Neural progenitor cell (in vitro differentiated cells): Measurements from ENCODE around the gene CCSER1. TPM values are rescaled to one million over a fixed set of nuclear protein-coding genes. Genes with fewer than 3 reads are reported as not detected.

Experiments
- DNase-seq: peaks from one replicate; pipeline ENCODE4 v3.0.0-alpha.2; 2016; ENCODE audit warnings: low spot score
- H2AFZ ChIP-seq: fragments of 200-600 bp; sonication (generic); replicated peaks from 2 replicates; pipeline ENCODE4 v1.6.1; 2016; ENCODE audit warnings: antibody characterized with exemption
- H3F3A ChIP-seq: fragments of 200-600 bp; sonication (generic); 2 replicates; pipeline ENCODE4 v1.6.1; 2016; ENCODE audit warnings: antibody characterized with exemption, low read depth
- H3K27ac ChIP-seq: fragments of 200-600 bp; sonication (generic); 2 replicates; pipeline ENCODE4 v1.5.1; 2016; ENCODE audit warnings: mild to moderate bottlenecking
- H3K27me3 ChIP-seq: fragments of 200-600 bp; sonication (generic); 2 replicates; pipeline ENCODE4 v1.6.1; 2016; ENCODE audit warnings: mild to moderate bottlenecking, moderate library complexity
- H3K36me3 ChIP-seq: fragments of 200-600 bp; sonication (generic); 2 replicates; pipeline ENCODE4 v1.5.1; 2016
- H3K4me1 ChIP-seq: fragments of 200-600 bp; sonication (generic); 2 replicates; pipeline ENCODE4 v1.6.1; 2016; ENCODE audit warnings: mixed run types
- H3K4me2 ChIP-seq: fragments of 200-600 bp; sonication (generic); 2 replicates; pipeline ENCODE4 v1.6.1; 2016
- H3K4me3 ChIP-seq: fragments of 200-600 bp; sonication (generic); 2 replicates; pipeline ENCODE4 v1.5.1; 2016
- H3K79me2 ChIP-seq: fragments of 200-600 bp; sonication (generic); 2 replicates; pipeline ENCODE4 v1.6.1; 2016; ENCODE audit warnings: low read depth
- H3K9ac ChIP-seq: fragments of 200-600 bp; sonication (generic); 2 replicates; pipeline ENCODE4 v1.6.1; 2016
- H3K9me3 ChIP-seq: fragments of 200-600 bp; sonication (generic); 2 replicates; pipeline ENCODE4 v1.5.1; 2016; ENCODE audit warnings: low read depth
- H4K20me1 ChIP-seq: fragments of 200-600 bp; sonication (generic); 2 replicates; pipeline ENCODE4 v1.6.1; 2016; ENCODE audit warnings: low read depth
- H3K27ac Mint-ChIP-seq: 3 replicates; pipeline ENCODE4 v1.8.0; 2021; ENCODE audit warnings: mixed read lengths
- H3K27me3 Mint-ChIP-seq: 2 replicates; pipeline ENCODE4 v1.8.0; 2022; ENCODE audit warnings: low read depth, mild to moderate bottlenecking, inconsistent platforms, moderate library complexity, mixed read lengths; ENCODE audit not compliant: insufficient read depth
- H3K36me3 Mint-ChIP-seq: 3 replicates; pipeline ENCODE4 v1.8.0; 2021; ENCODE audit warnings: mixed read lengths
- H3K4me1 Mint-ChIP-seq: 3 replicates; pipeline ENCODE4 v1.8.0; 2021; ENCODE audit warnings: mixed read lengths
- H3K4me3 Mint-ChIP-seq: 3 replicates; pipeline ENCODE4 v1.8.0; 2021; ENCODE audit warnings: mild to moderate bottlenecking, moderate library complexity, mixed read lengths
- H3K9me3 Mint-ChIP-seq: 3 replicates; pipeline ENCODE4 v1.8.0; 2020; ENCODE audit warnings: mixed read lengths
- CTCF ChIP-seq: fragments of 200-600 bp; sonication (generic); IDR thresholded peaks from 2 replicates; pipeline ENCODE4 v1.5.1; 2017; ENCODE audit warnings: antibody characterized with exemption, mild to moderate bottlenecking
- EZH2 ChIP-seq: fragments of 200-600 bp; sonication (generic); IDR thresholded peaks from 2 replicates; pipeline ENCODE4 v1.6.1; 2017; ENCODE audit warnings: antibody characterized with exemption, mild to moderate bottlenecking, moderate library complexity
- EZH2phosphoT487 ChIP-seq: fragments of 200-600 bp; sonication (generic); IDR thresholded peaks from 2 replicates; pipeline ENCODE4 v1.6.1; 2017; ENCODE audit warnings: antibody characterized with exemption
- total RNA-seq: library from RNA; depleted of rRNA; stranded (reverse); fragments of >200 nt; gene quantifications from 2 replicates; pipeline ENCODE4 v1.2.3, GENCODE V29; 2015; ENCODE audit warnings: low replicate concordance

Gene CCSER1
- total RNA-seq, 1 donor from 2014 or later = 0.77 TPM

- DNase-seq = no peak
- Histone ChIP-seq H3K27me3 (no peaks in the 10 kb centered on the region), H3K4me2 (no peak overlapping the region), H3K36me3 (no peaks in the 10 kb centered on the region), H3K27ac (no peak overlapping the region), H4K20me1 (no peaks in the 10 kb centered on the region), H3K4me1 (no peaks in the 10 kb centered on the region), H3K4me3 (no peak overlapping the region), H3K9me3 (no peaks in the 10 kb centered on the region), H3F3A (no peaks in the 10 kb centered on the region), H2AFZ (no peak overlapping the region), H3K79me2 (no peaks in the 10 kb centered on the region), H3K9ac (no peak overlapping the region)
- Mint-ChIP-seq H3K27ac (no peak overlapping the region), H3K4me3 (no peak overlapping the region), H3K9me3 (no peaks in the 10 kb centered on the region), H3K4me1 (no peaks in the 10 kb centered on the region), H3K27me3 (no peaks in the 10 kb centered on the region), H3K36me3 (no peaks in the 10 kb centered on the region)
- TF ChIP-seq CTCF = no peak
- no peak for TF ChIP-seq EZH2
- no peak for TF ChIP-seq EZH2phosphoT487
Measured at GRCh38 chr4:90648791-90649190, 521.6 kb downstream of the CCSER1 start.

GRCh38 chr4:90660672-90661071 lies 533.5 kb downstream of the CCSER1 start:
- no peak overlapping the region for H3K4me2 ChIP-seq
- no peak overlapping the region for H3K9ac ChIP-seq
- H3K36me3 ChIP-seq = no peaks in the 10 kb centered on the region
- Mint-ChIP-seq H3K9me3 (no peaks in the 10 kb centered on the region), H3K27ac (no peak overlapping the region), H3K4me1 (no peaks in the 10 kb centered on the region), H3K36me3 (no peaks in the 10 kb centered on the region), H3K27me3 (no peaks in the 10 kb centered on the region), H3K4me3 (no peak overlapping the region)
- no peaks in the 10 kb centered on the region for H3K79me2 ChIP-seq
- no peaks in the 10 kb centered on the region for H4K20me1 ChIP-seq
- H3K27ac ChIP-seq = no peak overlapping the region
- DNase-seq = no peak
- H3K27me3 ChIP-seq = no peaks in the 10 kb centered on the region
- TF ChIP-seq EZH2 (no peak), CTCF (no peak), EZH2phosphoT487 (no peak)
- H3K4me3 ChIP-seq = no peak overlapping the region
- H3F3A ChIP-seq = no peaks in the 10 kb centered on the region
- H3K9me3 ChIP-seq = no peaks in the 10 kb centered on the region
- H2AFZ ChIP-seq = no peak overlapping the region
- no peaks in the 10 kb centered on the region for H3K4me1 ChIP-seq

GRCh38 chr4:90670183-90670582 lies 543.0 kb downstream of the CCSER1 start:
- DNase-seq = no peak
- Histone ChIP-seq H3K9ac (no peak overlapping the region), H3K4me3 (no peak overlapping the region), H2AFZ (no peak overlapping the region), H3F3A (no peaks in the 10 kb centered on the region), H3K4me2 (no peak overlapping the region), H3K79me2 (no peaks in the 10 kb centered on the region), H4K20me1 (no peaks in the 10 kb centered on the region), H3K4me1 (no peaks in the 10 kb centered on the region), H3K27ac (no peak overlapping the region), H3K36me3 (no peaks in the 10 kb centered on the region), H3K27me3 (no peaks in the 10 kb centered on the region), H3K9me3 (no peaks in the 10 kb centered on the region)
- TF ChIP-seq CTCF = no peak
- no peak for TF ChIP-seq EZH2
- TF ChIP-seq EZH2phosphoT487 = no peak
- H3K27me3 Mint-ChIP-seq = no peaks in the 10 kb centered on the region
- no peak overlapping the region for H3K4me3 Mint-ChIP-seq
- peaks cover 2% of the 10 kb centered on the region for H3K9me3 Mint-ChIP-seq
- H3K27ac Mint-ChIP-seq = no peak overlapping the region
- no peaks in the 10 kb centered on the region for H3K36me3 Mint-ChIP-seq
- no peaks in the 10 kb centered on the region for H3K4me1 Mint-ChIP-seq

DNA sequence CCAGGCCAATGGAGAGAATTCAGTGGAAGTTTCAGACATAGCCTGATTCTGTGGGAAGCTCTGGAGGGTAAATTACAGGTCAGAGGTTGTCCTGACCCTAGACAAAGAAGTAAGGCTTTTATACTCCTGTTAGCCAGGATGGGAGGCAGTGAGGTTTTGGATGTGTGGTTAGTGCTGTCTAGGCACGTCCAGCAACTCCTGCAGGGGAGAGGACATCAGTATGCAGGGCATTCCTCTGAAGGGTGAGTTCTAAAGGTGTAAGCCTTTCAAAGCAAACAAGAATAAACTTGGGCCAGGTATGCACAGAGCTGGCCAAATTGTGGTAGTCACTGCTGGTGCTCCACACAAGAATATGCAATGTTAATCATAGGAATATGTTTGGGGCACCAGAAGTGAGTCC lies 562.5 kb downstream of the CCSER1 start:
- Mint-ChIP-seq H3K27me3 (no peaks in the 10 kb centered on the region), H3K9me3 (no peaks in the 10 kb centered on the region), H3K4me3 (no peak overlapping the region), H3K36me3 (no peaks in the 10 kb centered on the region), H3K27ac (no peak overlapping the region), H3K4me1 (peaks cover 4% of the 10 kb centered on the region)
- no peaks in the 10 kb centered on the region for H4K20me1 ChIP-seq
- TF ChIP-seq CTCF (no peak), EZH2 (no peak), EZH2phosphoT487 (no peak)
- no peak overlapping the region for H3K4me3 ChIP-seq
- DNase-seq = peak; percentile 2
- no peaks in the 10 kb centered on the region for H3K36me3 ChIP-seq
- no peaks in the 10 kb centered on the region for H3K27me3 ChIP-seq
- H3K27ac ChIP-seq = no peak overlapping the region
- no peaks in the 10 kb centered on the region for H3K4me1 ChIP-seq
- no peak overlapping the region for H3K4me2 ChIP-seq
- no peaks in the 10 kb centered on the region for H3K79me2 ChIP-seq
- peaks cover 4% of the 10 kb centered on the region for H3F3A ChIP-seq
- H3K9ac ChIP-seq = no peak overlapping the region
- peak overlapping the region; percentile 76 for H2AFZ ChIP-seq
- no peaks in the 10 kb centered on the region for H3K9me3 ChIP-seq
